HG03575 (cell line): ENCODE data around the gene DLX6.
"Not testable (repeated sequence)": the region's sequence is repeated elsewhere in the genome, so short reads cannot be mapped to it uniquely, and the experiment has no call there.

Experiments used
- ATAC-seq: cut with Tn5 transposase; IDR thresholded peaks from one replicate; pipeline ENCODE4 v1.9.1; 2021; ENCODE audit not compliant: unreplicated experiment, insufficient number of reproducible peaks, low FRiP score; ENCODE audit errors: extremely low read depth

DLX6 gene

DNA sequence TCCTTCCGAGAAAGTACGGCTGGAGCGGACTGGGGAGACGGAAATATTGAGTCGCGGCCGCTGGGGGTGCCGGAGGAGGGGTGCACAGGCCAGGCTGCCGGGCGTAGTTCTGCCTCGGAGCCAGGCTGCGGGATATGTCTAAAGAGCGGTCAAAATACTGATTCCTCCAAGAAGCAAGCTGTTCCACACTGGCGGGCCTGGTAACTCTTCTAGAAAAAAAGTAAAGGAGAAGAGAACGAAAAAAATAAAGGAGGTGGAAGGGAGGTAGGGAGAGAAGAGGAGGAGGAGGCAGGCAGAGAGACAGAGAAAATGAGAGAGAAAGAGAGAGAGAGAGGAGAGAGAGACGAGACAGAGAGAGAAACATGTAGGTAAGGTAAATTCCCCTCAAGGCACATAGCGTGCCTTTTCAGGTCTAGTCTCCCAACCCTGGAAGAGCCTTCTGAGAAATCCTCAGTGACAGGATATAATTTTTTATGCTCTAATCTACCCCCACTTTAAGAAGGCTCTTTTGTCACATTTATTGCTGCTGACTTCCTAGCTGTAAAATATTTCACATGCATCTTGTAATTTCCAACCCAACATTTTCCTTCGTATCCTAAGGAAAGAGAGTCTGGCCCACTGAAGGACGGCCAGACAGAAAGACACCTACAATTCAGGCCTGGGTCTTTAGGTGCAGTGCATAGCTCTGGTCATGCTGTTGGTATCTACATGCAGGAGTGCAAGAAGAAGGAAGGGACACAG is 13.6 kb downstream of the DLX6 start:
- no peak for ATAC-seq

DNA sequence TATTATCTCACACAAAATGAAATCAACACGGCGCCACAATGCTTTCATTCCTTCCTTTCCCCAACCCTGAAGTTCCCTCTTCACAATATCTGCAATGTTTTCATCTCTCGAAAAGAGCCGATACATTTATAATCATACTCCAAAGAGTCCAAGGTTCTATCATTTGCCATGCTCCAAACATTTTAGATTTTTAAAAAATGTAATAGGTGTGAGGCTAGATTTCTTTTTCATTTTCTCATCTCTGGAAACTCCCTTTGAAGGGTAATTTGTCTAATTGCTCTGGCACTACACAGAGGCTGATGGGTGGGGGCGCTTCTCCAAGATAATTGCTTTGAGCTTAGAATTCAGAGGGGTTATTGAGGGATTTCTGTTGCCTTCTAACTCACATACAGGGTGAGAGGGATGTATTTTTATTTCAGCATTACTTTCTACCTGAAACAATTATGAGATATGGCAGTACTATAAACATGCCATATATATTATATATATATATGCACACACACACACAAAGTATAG is 14.4 kb downstream of the DLX6 start:
- no peak for ATAC-seq

DNA sequence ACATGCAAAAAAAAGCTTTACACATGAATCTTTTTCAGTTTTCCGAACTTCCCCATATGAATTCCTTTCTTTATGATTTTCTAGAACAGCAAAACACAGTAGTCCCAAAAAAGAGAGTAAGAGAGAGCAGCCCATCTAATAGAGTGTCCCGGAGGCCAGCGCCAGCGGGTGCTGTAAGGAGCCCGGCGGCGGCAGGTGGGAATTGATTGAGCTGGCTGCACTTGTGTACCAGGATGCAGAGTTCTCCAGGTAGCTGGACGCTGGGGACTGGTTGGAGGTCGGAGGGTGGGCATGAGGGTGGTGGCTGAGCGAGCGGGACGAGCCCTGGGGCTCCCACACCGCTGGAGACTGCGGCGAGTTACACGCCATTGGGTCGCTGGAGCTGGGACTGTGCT is 15.2 kb downstream of the DLX6 start:
- no peak for ATAC-seq

DNA sequence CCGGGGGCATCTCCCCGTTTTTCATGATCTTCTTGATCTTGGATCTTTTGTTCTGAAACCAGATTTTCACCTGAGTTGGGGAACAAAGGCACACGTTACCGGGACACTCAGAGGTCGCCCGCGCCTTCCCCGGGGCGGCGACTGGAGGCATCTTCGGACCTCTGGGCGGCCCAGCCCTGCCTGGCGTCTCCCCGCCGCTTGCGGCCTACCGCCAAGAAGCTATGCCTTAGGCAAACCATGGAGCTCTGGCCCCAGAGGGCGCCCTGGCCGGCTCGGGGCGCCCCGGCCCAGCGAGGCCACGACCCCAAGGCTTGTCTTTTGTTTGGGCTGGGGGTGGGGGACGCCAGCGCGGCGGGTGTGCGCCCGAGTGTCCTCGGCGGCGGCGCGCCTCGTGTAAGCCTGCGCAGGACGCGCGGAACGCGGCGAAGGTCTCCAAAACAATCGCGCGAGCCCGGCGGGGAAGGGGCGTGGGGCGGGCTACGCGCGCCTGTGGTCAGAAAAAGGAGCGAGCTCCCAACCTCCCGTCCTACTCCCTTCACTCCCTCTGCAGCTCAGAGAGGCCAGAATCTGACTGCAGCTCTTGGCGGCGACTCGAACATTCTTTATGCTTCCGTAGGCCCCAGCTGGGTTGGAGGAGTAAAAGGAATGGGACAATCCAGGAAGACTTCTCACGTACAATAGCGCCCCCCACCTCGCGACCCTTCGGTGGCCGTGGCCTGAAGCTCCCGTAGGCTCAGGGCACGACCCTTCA is 15.8 kb downstream of the DLX6 start:
- no peak for ATAC-seq

DNA sequence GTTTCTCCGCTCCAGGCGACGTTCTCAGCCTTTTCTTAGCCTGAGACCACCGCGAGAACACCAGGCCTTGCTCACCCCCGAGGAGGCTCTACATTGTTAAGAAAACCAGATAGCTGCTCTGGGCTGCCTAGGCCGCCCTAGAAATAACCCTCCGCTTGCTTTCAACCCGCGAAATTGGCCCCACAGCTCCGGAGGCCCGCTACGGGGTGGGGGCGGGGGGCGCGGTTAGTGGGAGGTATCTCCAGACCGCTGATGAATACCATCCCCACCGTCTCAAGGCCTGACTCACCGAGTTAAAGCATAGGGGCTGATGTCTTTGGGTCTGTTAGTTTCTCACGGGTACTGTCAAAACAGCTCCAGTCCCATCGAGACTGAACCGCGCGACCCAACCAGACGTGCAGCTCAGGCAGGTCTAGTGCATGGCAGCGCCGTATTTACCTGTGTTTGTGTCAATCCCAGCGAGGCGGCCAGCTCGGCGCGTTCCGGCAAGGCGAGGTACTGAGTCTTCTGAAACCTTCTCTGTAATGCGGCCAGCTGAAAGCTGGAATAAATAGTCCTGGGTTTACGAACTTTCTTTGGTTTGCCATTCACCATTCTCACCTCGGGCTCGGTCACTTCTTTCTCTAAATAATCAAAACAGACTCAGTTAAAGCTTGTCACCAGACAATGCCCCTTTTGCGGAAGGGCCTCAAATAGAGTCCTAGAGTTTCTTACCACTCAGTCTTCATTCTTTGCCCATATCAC is 16.6 kb downstream of the DLX6 start:
- ATAC-seq: no peak

DNA sequence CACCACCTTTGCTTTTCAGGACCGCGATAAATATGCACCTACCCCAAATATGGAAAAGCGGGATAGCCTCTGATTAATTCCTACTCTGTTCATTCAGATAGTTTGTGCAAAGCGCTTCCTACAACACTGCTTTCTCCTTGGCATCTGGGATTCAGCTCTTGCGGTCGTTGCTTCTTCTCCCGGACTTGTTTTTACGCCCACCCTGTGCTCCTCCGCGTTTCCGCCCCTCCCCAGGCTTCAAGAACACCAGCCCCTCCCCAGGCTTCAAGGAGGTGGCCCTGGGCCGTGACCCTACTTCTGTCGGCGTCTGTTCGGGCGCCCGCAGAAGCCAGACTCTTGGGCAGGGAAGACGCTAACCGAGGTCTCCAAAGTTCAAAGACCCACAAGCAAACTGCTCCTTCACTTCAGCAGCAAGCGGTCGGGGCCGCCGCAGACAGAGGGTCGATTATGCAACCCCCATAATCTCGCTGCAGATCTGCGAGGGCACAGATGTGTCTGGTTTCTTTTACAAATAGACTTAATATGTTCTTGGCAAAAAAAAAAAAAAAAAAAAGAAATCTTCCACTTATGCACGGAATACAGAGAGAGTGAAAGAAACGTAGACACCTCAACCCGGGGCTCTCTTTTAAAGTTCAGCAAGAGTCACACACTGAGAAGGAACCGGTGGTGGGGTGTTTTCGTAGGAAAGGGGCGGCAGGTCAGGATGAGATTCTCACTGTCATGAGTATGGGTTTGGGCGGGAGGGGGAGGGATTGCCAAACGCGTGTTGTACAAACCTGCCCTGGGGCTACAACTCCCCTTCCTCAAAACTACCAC is 17.3 kb downstream of the DLX6 start:
- ATAC-seq: no peak

DNA sequence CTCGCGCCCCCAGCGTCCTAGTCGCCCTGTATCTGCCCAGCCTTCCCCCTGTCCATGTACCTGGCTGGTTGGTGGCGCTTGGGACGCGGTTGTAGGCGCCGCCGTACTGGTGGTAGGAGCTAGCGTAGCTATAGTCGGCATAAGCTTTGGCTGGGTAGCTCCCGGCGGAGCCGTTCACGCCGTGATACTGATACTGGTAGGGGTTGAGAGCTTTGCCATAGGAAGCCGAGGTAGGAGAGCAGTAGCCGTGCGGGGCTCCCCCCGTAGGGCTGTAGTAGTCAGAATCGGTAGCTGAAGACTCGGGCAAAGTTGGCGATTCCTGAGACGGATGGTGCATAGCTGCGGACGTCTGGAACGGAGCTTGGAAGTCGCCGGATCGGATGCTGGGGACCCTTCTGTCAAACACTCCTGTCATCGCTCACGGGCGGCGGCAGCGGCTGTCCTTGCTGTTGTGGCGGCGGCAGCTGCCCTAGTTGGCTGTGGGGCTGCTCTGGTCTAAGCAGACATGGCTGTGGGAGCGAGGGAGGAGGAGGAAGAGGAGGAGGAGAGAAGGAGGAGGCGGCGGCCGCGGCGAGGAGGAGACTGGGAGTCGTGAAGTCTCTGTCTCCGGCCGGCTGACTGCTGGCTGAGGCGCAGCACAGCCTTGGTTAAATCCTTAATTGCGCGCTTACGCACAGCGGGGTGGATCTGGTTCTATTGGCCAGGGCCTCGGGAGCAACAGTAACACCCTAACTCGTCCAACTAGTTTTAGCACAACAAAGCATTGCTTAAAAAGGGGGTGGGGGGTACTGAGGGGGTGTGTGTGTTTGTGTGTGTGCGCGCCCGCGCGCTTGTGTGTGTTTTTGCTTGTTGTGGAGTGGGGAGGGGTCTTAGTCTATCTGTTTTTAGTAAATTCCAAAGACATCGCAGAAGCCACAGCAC is 19.1 kb downstream of the DLX6 start, which contains the start of gene DLX5:
Gene DLX5 (minus strand): TSS at position 623 of the 921 bp plus-strand sequence. CDS start 208 bp downstream, at position 415.
- ATAC-seq: no peak

DNA sequence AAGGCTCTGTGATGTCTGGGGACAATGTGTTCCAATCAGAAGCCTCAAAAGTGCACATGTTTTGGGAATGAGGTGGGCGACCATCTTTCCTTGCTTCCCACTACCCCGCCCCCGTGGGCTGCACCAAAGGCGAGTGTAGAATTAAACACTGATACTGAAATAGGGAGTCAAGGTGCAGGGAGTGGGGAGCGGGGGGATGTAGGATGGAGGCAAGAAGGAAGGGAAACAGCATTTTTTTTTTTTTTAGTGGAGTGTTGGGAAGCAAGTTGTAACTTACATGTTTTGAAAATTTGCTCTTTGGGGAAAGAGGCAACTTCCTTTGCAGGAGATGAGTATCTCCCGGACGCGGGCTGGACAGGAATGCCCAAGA is 19.8 kb downstream of the DLX6 start:
- ATAC-seq: no peak

DNA sequence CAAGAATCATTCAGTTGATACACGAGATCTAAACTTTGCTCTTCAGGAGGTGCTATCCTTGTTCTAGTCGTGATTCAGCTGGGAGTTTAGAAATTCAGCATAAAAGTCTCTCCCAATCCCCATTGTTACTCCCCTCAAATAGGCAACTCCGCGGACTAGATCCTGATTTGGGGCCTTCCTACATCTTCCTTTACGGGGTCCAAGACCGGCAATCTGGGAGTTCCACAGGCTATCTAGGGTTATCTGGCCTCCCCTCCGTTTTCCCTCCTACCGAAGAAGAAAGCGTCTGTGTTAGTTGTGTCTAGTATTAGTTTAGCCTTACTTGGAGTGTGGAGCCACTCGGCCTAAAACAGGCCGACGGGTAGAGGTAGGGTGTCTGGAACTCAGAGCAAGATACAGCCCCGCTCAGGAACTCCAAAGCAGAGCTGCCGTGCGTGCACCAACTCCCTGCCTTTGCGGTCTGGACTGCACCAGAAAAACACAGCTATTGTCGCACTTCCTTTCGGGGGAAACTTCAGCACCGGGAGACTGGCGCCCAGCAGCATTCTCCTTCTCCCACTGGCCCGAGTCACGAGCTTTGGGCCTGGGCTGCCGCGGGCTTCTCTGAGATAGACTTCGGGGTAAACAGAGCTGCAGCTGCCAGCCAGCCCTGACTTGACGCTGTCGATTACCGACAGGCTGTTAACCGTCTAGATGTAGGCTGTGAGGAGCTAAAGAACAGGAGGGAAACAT is 20.8 kb downstream of the DLX6 start:
- ATAC-seq: no peak

DNA sequence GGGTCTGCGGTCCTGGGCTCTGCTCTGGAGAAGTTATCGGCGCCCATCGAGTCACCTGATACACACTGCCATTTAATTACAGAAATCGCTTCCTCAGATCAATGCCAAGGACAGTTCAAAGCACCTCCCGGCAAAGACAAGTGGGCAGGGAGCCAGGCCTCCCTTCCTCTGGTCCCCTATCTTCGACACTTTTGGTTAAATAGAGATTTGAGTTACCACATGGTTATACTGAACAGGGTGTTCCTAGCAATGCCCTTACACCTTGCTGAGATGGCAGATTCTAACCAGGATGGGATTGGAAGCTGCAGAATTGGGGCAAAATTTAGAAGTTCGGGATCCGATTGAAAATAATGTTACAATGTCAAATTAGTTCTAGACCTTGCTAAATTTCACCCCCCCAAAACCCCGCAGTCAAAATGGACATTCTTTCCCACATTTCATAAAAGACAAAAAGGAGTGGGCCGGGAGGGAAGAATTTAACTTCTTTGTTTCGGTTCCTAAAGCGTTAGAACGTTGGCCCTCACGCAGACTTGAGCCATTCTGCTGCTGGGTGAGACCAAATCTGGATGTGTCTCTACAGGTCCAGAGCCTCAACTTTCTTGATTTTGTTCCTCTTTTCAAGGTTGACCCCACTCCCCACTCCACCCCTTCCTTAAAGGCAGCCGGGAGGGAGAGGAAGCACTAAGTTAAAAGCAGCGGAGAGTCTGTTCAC is 21.5 kb downstream of the DLX6 start:
- ATAC-seq: no peak

DNA sequence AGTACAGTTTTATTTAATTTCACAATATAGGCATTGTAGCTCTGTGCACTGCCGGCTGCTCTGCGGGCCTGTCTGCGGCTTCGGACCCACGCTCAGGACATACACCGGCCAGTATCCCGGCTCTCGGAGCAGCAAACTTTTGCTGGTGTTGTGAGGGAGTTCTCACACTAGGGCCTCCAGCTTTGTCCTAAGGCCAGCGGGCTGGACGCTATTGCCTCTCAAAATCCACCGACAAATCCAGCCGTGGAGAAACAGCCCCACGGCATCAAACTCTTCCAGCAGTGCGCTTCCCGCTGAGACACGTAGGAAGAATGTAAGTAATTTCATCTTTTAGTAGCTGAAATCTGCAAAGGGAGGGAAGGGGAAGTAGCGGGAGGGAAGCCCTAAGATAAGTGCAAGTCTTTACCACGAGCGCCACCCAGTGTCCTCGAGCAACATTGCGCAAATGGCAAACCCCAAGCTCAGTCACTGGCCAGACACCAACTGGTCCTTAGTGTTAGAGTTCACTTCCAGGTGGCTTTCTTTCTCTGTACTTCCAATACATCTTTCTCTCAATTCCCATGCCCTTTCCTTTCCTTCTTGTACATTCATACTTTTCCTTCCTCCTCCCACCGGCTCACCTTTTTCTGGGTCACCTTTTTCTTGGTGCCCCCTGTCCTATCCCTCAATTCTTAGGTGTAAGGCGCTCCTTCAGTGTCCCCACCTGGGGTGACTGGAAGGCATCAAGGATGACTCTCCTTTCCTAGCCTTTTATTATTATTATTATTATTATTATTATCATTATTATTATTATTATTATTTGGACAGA is 22.3 kb downstream of the DLX6 start:
- ATAC-seq: no peak

DNA sequence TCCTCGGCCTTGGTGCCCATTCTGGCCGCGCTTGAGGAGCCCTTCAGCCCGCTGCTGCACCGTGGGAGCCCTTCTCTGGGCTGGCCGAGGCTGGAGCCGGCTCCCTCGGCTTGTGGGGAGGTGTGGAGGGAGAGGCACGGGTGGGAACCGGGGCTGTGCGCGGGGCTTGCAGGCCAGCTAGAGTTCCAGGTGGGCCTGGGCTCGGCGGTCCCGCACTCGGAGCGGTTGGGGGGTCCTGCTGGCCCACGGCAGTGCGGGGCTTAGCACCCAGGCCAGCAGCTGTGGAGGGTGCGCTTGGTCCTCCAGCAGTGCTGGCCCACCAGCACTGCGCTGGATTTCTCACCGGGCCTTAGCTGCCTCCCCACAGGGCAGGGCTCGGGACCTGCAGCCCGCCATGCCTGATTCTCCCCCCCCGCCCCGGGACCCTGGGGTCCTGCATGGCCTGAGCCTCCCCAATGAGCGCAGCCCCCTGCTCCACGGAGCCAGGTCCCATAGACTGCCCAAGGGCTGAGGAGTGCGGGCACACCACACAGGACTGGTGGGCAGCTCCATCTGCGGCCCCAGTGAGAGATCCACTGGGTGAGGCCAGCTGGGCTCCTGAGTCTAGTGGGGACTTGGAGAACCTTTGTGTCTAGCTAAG is 29.0 kb downstream of the DLX6 start:
- ATAC-seq: not testable (repeated sequence)

DNA sequence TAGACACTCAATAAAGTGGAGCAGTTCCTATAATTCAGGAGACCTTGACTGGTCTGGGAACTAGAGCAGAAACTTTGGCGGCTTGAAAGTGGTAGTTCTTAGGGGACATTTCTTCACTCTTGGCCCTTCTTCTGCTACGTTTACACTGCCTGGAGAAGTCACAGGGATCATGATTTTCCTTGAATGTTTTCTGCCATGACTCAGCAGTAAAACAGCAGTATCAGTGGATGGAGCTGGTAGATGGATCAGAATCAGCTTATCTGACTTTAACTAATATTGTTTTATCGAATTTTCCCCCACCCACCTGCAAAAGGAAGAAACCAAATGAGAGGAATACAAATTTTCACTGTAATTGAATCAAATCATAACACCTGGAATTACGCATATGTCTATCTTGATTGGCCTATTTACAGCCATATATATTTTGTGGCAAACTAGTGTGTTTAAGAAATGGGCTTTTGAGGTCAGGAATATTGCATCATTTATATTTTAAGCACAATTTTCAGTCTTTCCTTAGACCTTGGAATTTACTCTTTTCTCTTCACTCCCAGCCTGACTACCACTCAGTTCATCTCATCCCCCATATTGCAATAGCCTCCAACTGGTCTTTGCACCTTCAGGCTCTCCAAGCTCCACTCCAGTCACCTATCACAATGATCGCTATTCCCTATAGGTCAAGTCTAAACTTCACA is 34.2 kb downstream of the DLX6 start:
- no peak for ATAC-seq

DNA sequence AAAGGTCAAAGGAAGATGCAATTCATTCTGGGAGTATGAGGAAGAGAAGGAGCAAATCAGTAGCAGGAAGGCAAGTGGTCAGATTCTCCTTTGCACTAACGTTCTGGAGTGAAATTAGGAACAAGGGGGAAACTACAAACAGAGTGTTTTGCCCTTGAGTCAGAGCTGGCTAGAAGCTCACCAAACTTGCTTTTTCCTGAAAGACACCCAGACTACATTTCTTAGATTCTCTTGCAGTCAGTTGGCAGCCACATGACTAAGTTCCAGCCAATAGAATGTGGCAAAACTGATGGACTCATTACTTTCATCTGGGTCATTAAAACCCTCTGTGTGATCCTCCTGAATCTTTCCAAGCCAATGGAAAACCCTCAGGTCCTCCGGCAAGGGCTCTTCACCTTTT is 37.9 kb downstream of the DLX6 start:
- no peak for ATAC-seq
